Measurements from ENCODE around the gene LFNG.

The LFNG gene

GRCh38 chr7:2501947-2502646, 17.5 kb upstream of the LFNG start:
- DNase-seq (ENCODE audit: low read depth in 2 of 2, low spot score in 1 of 2), result no peak

GRCh38 chr7:2502647-2502966, 17.0 kb upstream of the LFNG start:
- no peak for DNase-seq (ENCODE audit: low read depth in 2 of 2, low spot score in 1 of 2)

- no peak for DNase-seq (ENCODE audit: low read depth in 2 of 2, low spot score in 1 of 2)
These were observed 16.3 kb upstream of the LFNG start for GRCh38 chr7:2503056-2503941.

GRCh38 chr7:2504128-2504888, 15.3 kb upstream of the LFNG start:
- DNase-seq (ENCODE audit: low read depth in 2 of 2, low spot score in 1 of 2), result no peak

- DNase-seq (ENCODE audit: low read depth in 2 of 2, low spot score in 1 of 2), result no peak
These were observed 14.6 kb upstream of the LFNG start for GRCh38 chr7:2504889-2505375.

- DNase-seq (ENCODE audit: low read depth in 2 of 2, low spot score in 1 of 2), result no peak
These were observed 14.2 kb upstream of the LFNG start for GRCh38 chr7:2505401-2505800.

GRCh38 chr7:2507208-2507916, 12.2 kb upstream of the LFNG start:
- no peak for DNase-seq (ENCODE audit: low read depth in 2 of 2, low spot score in 1 of 2)

- no peak for DNase-seq (ENCODE audit: low read depth in 2 of 2, low spot score in 1 of 2)
These were observed 11.7 kb upstream of the LFNG start for GRCh38 chr7:2507917-2508306.

GRCh38 chr7:2508327-2509215, 11.0 kb upstream of the LFNG start:
- peak; percentile 42 to 50 for DNase-seq (ENCODE audit: low read depth in 2 of 2, low spot score in 1 of 2)

GRCh38 chr7:2509298-2509906, 10.2 kb upstream of the LFNG start:
- DNase-seq (ENCODE audit: low read depth in 2 of 2, low spot score in 1 of 2), result no peak

- no peak for DNase-seq (ENCODE audit: low read depth in 2 of 2, low spot score in 1 of 2)
These were observed 9.3 kb upstream of the LFNG start for GRCh38 chr7:2510130-2510776.

GRCh38 chr7:2510909-2511768, 8.4 kb upstream of the LFNG start:
- DNase-seq (ENCODE audit: low read depth in 2 of 2, low spot score in 1 of 2), result no peak

- DNase-seq (ENCODE audit: low read depth in 2 of 2, low spot score in 1 of 2), result no peak
These were observed 7.8 kb upstream of the LFNG start for GRCh38 chr7:2511769-2512168.

GRCh38 chr7:2512179-2512661, 7.4 kb upstream of the LFNG start:
- DNase-seq (ENCODE audit: low read depth in 2 of 2, low spot score in 1 of 2), result no peak

GRCh38 chr7:2512713-2513112, 6.9 kb upstream of the LFNG start:
- no peak for DNase-seq (ENCODE audit: low read depth in 2 of 2, low spot score in 1 of 2)

GRCh38 chr7:2513702-2514101, 5.9 kb upstream of the LFNG start:
- DNase-seq (ENCODE audit: low read depth in 2 of 2, low spot score in 1 of 2), result no peak

GRCh38 chr7:2514473-2515423, 4.8 kb upstream of the LFNG start:
- no peak for DNase-seq (ENCODE audit: low read depth in 2 of 2, low spot score in 1 of 2)

Data from stimulated activated CD8-positive, alpha-beta memory T cell treated with anti-CD3 and anti-CD28 coated beads, Interleukin-4, amount 100 ng/mL, for 1 hour (primary cell).